HG02973 (cell line): ENCODE data around the gene ADAM30.
"Not testable (repeated sequence)": the region's sequence is repeated elsewhere in the genome, so short reads cannot be mapped to it uniquely, and the experiment has no call there.

Source experiments
- ATAC-seq: cut with Tn5 transposase; IDR thresholded peaks from one replicate; pipeline ENCODE4 v1.9.1; 2021; ENCODE audit warnings: moderate library complexity; ENCODE audit not compliant: unreplicated experiment

Gene ADAM30

DNA sequence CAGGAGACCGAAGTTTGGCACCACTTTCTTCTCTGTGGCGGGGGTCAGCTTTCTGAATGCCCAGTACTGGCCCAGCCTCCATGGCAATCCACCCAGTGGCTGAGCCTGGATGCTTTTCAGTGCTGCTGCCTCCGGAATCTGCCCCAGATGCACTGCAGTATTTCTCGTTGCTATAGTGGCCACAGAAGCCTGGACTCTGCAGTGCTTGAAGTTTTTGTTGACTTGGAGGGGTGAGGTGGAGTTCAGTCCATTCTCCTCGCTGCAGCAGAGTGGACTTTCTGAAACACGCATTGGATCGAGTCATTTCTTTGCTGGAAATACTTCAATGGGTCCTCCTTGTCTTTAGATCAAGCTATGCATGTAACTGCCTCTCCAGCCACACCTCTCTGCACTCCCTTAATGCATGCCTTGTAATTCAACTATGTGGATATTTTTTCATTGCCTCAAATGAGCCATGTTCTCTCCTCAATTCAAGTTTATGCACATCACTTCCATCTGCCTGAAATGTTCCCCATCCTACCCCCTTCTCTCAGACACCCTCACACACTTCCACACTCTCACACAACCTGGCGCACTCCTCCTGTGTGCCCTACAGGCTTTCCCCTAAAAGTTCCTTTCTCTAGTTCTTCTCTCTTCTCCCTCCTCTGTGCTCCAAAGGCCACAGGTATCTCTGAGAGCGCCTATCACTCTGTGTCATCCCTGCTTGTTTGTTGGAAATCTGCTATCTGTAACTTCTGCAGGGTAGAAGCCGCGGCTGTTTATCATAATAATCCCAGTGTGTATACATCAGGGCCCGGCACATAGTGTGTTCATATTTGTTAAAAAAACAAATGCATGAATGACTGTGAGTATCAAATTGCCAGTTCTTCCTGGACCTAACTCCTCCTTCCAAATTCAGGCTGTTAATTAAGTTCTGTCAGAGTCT lies 16.5 kb downstream of the ADAM30 start:
- no peak for ATAC-seq

GRCh38 chr1:119878171-119878570 lies 18.1 kb downstream of the ADAM30 start:
- no peak for ATAC-seq

DNA sequence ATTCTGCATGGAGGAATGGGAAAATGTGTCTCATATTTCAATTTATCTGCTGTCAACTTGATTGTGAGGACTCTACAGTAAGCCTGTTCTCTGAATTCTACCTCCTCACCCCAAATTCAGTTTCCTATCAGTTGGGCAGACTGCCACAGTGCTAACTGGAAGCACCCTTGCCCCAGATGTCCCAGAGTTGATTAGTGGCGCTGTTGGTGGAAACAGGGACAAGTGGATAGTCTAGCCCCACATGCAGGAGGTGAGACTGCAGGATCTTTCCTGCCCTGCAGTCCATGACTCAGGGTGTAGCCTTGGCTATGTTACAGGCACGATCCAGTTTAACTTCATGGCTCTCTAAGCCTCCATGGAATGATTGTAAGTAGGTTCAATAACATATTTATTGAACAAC lies 22.1 kb downstream of the ADAM30 start:
- no peak for ATAC-seq

GRCh38 chr1:119873135-119874015 lies 22.9 kb downstream of the ADAM30 start:
- no peak for ATAC-seq

DNA sequence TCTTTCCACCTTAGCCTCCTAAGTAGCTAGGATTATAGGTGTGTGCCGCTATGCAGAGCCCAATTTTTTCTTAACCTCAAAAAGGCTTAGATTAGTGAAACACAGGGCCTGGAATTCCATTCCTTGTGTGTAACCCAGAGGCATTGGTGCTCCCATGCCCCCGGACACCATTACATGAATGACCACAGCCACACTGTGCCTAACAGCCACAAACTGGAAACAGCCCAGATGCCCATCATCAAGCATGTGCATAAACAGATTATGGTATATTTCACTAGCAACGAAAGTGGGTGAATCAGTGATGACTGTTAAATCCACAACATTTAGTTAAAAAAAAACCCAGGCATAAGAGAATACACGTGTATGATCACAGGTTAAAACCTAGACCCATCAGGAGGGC lies 24.4 kb downstream of the ADAM30 start:
- no peak for ATAC-seq

- ATAC-seq: no peak
Measured at GRCh38 chr1:119870917-119871596, 25.3 kb downstream of the ADAM30 start.

GRCh38 chr1:119869995-119870394 lies 26.3 kb downstream of the ADAM30 start:
- no peak for ATAC-seq

DNA sequence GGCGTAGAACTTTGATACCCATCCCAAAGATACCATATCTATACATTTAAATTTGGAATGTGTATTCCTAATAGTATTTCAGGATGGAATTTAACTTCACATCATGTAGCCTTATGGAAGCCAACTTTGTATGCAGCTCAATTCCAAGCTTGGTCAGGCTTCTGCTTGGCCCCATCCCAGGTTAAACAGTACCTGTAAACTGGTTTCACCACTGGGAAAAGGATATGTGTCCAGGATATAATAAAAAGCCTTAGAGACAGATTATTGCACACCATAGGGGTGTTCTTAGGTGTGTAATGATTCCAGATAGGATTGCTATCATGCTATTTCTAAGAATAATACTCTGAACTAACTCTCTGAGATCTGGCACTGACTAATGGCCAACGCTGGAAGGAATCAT lies 28.1 kb downstream of the ADAM30 start:
- no peak for ATAC-seq

DNA sequence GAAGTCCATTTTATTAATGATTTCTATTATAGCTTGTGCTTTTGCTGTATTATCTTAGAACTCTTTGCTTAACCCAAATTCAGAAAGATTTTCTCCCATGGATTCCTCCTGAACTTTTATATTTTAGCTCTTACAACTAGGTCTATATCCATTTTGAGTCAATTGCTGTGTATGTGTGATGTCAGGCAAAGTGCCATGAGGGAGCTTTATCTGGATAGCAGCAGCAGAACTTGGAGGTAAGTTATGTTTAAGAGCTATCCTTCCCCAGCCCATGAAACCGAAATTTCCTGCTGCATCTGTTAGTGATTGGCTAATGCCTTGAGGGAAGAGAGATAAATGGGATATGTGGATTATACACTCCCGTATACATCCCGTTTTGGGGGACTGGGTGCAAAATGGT lies 29.9 kb downstream of the ADAM30 start:
- no peak for ATAC-seq

DNA sequence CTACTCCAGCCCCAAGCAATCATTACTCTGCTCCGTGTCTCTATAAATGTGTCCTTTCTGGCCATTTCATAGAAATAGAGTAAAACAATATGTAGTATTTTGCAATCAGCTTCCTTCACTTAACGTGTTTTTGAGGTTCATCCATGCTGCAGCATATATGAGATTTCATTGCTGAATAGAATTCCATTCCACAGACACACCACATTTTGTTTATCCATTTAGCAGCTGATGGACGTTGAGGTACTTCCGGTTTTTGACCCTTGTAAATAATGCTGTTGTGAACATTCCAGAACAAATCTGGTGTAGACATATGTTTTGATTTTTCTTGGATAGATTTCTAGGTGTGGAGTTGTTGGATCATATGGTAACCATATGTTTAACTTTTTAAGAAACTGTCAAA lies 30.7 kb downstream of the ADAM30 start:
- no peak for ATAC-seq

DNA sequence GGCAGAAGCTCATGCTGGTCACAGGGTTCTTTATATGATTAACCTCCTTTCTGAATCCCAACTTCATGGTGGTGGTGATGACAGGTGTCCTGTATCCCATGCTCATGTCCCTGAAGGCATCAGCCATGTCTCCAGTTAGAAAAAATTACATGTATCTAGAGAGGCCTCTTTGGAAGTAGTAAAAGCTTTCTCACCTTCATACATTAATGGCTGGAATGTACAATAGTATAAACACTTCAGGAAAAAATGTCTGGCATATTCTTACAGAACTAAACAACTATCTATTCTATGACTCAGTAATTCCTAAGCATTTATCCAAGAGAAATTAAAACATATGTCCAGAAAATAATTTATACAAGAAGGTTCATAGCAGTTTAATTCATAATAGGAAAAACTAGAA lies 34.0 kb downstream of the ADAM30 start:
- ATAC-seq: no peak

DNA sequence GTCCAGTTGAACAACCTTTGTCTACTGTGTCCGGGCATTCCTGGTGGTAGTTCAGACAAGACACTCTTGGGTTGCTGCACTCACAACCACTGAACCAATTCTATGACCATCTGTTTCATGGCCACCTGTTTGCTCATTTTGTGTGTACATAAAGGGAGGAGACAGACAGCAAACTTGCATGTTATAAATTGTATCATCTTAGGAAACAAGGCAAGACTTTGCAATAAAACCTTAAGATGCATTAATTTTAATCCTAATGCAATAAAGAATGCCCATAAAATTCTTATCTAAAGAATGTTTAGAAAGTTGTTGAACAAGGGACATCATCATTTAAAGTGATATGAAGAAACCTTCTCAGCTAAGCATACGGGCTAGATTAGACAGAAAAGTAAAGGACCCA lies 34.8 kb downstream of the ADAM30 start:
- no peak for ATAC-seq

DNA sequence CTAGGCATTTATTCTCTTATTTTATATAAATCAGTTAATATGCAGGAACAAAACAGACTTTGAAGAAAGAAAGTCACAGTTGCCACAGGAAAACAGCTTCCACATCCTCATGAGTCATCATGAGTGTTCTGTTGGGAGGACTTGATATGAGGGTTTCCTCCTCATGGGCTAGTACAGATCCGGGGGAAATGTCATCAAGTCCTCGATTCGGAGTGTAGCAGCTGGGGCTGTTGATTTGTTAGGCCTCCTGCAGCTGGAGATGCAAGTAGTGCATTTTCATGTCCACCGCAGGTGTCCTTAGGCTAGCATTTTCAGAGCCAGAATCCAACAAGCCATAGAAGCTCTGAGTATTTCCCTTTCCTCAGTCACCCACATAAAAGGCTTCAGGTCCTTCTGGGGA lies 36.7 kb downstream of the ADAM30 start:
- ATAC-seq: no peak

GRCh38 chr1:119858556-119859214 lies 37.6 kb downstream of the ADAM30 start:
- not testable (repeated sequence) for ATAC-seq

- no peak for ATAC-seq
Measured at GRCh38 chr1:119858126-119858525, 38.2 kb downstream of the ADAM30 start.

- ATAC-seq: no peak
Measured at GRCh38 chr1:119853155-119853554, 43.2 kb downstream of the ADAM30 start.

DNA sequence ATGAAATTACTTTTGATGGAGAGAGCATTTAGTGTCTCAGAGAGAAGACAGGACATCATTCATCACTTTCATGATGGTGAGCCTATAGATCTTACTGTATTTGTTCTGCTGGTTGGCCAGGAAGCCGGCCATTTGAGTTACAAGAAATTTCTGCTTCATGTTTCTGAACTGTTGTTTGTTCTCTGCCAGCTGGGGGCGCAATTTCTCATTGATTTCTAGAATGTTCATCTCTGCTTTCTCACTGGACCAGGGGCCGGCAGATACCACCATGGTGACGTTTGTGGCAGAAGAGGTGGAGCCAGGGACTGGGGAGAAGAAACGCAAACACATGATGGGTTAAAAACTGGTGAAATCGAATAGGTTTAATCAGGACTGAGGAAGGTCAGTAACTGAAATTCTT lies 52.1 kb downstream of the ADAM30 start:
- ATAC-seq: not testable (repeated sequence)
